HT-29 (cell line): Measurements from ENCODE around the gene WDR49. TPM values are rescaled to one million over a fixed set of nuclear protein-coding genes. Genes with fewer than 3 reads are reported as not detected.

ENCODE experiments used
- DNase-seq: peaks from one replicate; pipeline ENCODE4 v3.0.0-alpha.2; 2015; ENCODE audit warnings: low spot score
- total RNA-seq: library from RNA; depleted of rRNA; stranded (reverse); fragments of >200 nt; shearing (Covaris generic); gene quantifications from 2 replicates; pipeline ENCODE4 v1.2.3, GENCODE V29; 2014; rRNA removed

The WDR49 gene
- not detected in 2 replicates for total RNA-seq

DNA sequence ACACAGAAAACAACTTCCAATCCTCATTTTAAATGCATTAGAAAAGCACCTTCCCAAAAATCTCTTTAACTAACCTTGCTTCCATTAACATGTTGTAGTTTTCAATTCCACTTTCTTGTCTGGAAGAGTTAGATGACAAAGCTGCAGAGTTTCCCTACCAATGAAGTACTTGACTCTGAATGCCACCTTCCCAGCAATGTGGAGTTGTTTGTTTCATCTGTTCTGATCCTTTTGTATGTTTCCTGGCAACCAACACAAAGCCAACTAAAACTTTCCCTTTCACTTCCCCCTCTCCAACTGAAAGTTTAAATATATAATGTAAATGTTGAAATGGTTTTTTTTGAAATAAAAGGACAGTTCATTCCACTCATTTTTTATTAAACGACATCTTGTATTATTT lies at the start of gene WDR49:
TSS of gene WDR49 (minus strand) at position 183 of the 400 bp plus-strand sequence. CDS start 517 bp downstream, outside the sequence.
- no peak for DNase-seq

- no peak for DNase-seq
Measured at GRCh38 chr3:167700926-167701325, 47.2 kb upstream of the WDR49 start.

DNA sequence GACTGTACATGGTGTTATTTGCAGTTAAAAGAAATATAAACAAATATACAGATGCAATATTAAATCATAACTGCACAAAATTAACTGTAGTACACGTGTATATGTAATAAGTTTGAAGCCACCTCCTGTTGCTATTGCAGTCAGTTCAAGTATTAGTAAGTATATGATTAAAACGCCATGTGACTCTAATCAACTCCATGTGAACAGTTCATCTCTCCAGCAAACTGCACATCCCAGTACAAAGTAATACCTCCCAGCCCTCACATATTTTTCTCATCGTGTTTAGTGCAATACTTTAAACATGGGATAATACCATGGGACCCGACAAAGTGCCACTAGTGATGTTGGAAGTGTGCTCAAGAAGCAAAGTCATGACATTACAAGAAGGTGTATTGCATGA lies 46.3 kb upstream of the WDR49 start:
- no peak for DNase-seq

DNA sequence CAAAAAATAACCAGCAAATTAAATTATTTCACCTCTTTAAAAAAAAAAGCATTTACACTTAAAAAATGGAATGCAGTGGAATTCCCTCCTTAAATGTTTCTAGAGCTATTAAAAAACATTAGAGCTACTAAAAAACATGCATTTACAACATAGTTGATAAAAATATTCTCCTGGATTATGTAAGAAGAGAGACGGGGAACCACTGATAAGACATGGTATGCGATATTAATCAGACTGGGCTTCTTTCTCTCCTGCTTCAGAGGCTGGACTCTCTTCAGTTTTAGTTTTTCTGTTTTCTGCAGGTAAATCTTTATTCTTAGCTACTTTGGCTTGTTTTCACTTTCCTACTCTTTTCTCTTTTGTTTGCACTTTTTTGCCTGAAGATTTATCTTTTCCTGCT lies 40.4 kb upstream of the WDR49 start:
- no peak for DNase-seq

GRCh38 chr3:167691366-167691765 lies 37.6 kb upstream of the WDR49 start:
- no peak for DNase-seq

- peak; percentile 95 for DNase-seq
Measured at GRCh38 chr3:167684388-167684993, 30.7 kb upstream of the WDR49 start.

GRCh38 chr3:167679526-167679925 lies 25.8 kb upstream of the WDR49 start:
- no peak for DNase-seq

DNA sequence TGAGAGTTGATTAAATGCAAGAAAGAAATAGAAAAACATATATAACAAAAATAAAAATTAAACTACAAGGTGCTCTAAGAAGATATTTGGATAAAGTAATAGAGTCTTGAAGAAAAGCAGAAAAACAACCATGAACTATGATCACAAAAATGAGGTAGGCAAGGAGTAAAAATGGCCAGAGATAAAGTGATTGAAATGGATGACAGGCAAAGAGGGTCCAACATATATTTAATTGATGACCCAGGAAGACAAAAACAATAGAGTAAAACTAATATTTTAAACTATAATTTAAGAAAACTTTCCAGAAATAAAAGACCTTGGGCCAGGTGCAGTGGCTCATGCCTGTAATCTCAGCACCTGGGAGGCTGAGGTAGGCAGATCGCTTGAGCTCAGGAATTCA lies 22.1 kb upstream of the WDR49 start:
- no peak for DNase-seq

DNA sequence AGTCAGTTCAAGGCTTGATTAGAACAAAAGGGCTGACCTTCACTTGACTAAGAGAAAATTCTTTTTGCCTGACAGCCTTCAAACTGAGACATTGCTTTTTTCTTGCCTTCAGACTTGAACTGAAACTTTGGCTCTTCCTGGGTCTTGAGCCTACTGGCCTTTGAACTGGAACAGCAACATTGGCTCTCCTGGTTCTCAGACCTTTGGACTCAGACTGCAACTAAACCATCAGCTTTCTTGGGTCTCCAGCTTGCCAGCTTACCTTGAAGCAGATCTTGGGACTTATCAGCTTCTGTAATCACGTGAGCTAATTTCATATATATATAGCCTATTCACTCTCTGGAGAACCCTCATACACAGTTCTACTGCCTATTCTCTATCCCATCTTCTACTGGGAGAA lies 19.5 kb upstream of the WDR49 start:
- DNase-seq = no peak

DNA sequence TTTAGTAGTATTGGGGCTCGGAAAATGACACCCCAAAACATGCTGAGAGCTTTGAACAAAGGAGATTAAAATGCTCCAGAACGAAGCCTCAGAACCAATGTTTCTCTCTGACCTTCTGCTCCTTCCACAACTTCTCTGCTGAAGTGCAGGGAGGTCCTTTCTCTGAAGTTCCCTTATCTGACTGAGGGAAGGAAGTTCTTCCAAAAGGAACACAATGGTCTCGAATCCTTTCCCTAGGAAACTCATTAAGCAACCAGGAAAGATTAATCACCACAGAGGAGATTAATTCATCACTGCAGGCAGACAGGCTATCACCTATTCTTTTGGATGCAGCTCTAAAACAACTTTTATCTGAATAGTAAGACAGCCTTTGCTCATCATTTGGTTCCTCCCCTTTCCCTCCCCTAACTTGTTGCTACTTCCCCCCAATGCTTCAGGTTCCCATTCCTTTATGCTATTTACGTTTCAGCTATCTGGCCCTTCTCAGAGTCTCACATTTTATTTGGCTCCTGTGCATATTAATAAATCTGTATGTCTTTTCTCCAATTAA lies 18.2 kb upstream of the WDR49 start:
- no peak for DNase-seq

- DNase-seq = no peak
Measured at GRCh38 chr3:167669699-167670098, 16.0 kb upstream of the WDR49 start.

- DNase-seq = no peak
Measured at GRCh38 chr3:167668651-167669050, 14.9 kb upstream of the WDR49 start.

- no peak for DNase-seq
Measured at GRCh38 chr3:167666563-167666962, 12.8 kb upstream of the WDR49 start.

DNA sequence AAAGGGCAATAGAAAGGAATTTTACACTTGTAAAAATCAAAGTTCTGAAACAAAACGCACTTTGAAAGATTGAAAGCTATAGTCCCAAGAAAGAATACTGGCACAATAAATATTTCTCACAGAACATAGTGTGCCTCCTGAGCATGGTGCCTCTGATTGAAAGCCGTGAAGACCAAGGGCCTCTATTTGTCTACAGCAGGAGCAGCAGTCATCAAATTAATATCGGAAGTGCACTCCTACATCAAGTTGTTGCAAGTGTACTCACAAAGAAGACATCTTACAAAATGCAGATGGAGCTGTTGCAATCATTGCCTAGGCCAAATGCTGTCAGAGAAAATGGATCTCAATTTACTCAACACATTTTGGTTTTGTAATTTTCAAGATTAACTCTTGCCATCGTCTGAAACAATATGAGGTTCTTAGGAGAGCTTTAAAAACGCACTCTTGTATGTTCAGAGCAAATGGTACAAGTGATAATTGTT lies 9.2 kb upstream of the WDR49 start:
- no peak for DNase-seq

GRCh38 chr3:167657684-167658225 lies 4.0 kb upstream of the WDR49 start:
- DNase-seq = no peak

DNA sequence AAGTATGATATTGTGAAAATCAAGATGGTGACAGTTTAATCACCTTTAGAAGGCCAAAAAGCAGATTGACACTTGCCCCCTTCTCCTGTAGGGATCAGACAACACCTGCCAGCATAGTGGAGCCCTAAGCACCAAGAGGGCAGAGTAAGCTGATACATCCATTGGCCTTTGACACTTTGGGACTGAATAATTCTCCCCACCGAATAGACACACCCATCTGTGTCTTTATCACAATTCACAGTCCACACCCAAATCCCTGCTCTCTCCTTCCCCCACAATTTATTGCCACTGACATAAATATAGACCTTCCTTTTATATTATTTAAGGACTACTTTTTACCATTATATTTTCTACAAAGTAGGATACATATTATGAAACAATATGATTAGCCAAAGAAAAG lies 3.1 kb upstream of the WDR49 start:
- DNase-seq = no peak

DNA sequence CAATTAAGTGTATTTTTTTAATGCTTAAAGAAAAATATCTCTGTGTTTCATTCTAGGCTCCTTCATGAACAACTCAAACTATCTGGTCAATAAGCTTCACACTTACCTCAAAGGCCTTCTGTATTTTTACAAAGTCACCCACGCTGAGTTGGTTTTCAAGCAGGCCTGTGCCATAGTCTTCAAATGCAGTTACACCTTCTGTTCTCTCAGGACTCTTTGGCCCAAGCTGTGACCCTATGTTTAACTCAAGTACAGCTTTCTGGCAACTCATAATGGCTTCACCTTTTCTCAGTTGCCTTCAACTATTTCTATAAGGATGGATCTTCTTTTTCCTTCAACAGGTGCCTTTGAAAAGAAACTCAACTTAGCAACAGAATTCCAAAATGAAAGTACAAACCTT lies 587 bp downstream of the WDR49 start:
- no peak for DNase-seq

DNA sequence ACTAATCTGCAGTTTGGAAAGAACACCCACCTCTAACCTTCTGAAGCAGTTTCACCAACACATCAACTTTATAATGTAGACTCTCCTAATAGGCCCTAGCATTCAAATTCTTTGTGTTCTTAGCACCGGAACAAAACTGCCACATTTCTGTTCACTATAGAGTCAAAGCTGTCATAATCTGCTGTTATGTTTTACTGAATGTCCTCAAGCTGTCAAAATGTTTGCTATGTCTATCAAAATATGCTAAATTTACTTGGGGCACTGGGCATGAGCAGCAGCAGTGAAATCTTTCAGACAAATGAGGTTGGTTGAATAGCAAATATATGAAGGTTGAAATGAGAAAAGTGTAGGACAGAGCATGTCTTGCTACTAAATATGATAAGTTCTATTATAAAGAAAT lies 1.9 kb downstream of the WDR49 start:
- no peak for DNase-seq

DNA sequence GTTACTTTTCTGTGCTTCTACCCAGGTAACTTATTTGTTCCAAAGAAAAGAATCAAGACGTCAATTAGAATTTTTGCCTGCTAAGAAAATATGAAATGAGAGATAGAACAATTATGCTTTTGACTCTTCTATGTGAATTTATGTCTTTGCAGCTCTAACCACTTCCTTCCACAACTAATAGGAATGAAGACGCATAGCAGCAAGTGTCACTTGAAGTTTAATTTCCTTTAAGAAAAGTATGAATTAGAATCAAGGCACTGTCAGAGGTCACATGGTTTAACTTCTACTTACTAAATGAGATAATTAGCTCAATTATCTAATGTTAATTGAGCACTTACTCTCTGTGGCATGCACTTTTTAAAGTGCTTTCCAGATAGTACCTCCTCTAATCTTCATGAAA lies 3.3 kb downstream of the WDR49 start:
- no peak for DNase-seq

GRCh38 chr3:167649746-167650145 lies 4.0 kb downstream of the WDR49 start:
- DNase-seq = no peak

DNA sequence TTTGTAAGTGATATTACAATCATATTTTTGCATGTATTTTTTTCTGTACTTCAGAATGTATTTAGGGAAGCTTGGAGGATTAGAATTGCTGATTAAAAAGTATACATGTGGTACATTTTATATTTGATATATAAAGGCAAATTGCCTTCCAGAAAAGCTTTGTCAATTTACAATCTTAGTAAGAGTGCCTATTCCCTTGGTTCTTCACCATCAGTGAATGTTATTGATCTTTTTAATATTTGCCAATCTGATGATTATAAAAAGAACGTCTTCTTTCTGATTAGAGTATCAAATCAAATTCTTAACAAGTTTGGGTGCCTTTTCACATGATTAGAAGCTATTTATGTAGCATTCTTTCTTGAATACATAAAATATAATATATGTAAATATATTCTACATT lies 9.1 kb downstream of the WDR49 start:
- DNase-seq = no peak

- no peak for DNase-seq
Measured at GRCh38 chr3:167631471-167631870, 22.3 kb downstream of the WDR49 start.

DNA sequence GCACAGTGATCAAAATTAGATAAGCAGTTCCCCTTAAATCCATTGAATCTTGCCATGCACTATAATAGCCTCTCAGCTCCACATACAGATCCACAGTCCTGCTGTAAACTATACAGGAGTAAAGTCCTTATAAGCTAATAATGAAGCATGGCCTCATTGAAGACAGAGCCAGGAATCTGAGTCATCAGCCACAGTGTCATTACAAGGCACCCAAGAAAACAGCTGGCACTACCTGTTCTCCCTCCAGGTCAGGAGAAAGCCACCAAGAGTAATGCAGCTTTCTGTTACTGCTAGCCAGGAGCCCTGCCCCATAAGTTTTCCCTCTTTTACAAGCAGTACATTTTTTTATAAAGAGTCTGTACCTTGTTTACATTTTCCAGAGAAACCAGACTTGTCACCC lies 27.3 kb downstream of the WDR49 start:
- DNase-seq = peak; percentile 38
